Esophagus muscularis mucosa (tissue), 3 donors: ENCODE measurements around the gene DNMT3B.

Experiments
- CTCF ChIP-seq, 3 experiments: fragments of 200-600 bp in 2 of 3; fragments of 450-650 bp in 1 of 3; sonication (generic) in 2 of 3; IDR thresholded peaks; one replicate each; pipeline ENCODE4 v1.5.1; 2017 to 2019; ENCODE audit warnings: antibody characterized with exemption in 3 of 3, mild to moderate bottlenecking in 2 of 3, moderate library complexity in 1 of 3
- POLR2A ChIP-seq: fragments of 450-650 bp; IDR thresholded peaks from one replicate; pipeline ENCODE4 v1.6.1; 2017; ENCODE audit warnings: antibody characterized with exemption, moderate library complexity, mild to moderate bottlenecking, low read depth
- POLR2AphosphoS5 ChIP-seq, 2 donors: sonication (generic); formaldehyde crosslinking; IDR thresholded peaks; one replicate each; pipeline ENCODE4 v1.6.1; 2017; ENCODE audit warnings: antibody characterized with exemption in 2 of 2

DNA sequence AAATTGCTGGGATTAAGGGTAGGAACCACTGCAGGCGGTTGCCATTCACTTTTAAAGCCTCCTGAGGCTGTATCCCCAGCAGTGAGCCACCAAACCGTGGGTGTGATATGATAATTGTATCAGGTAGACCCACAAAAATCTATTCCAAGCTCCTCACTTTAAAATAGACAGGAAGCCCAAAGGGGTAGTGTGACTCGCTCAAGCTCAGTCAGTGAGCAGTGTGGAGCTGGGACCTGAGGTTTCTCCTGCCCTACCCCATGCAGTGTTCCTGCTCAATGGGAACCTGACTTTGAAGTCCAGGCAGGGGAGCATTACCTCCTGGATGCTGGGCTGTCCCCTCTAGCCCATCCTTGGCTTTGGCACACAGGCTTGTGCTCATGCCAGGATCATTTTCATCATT, 42.6 kb downstream of the DNMT3B start:
- TF ChIP-seq CTCF (IDR thresholded peaks at IDR 0.05) (no peak), POLR2A (no peak), POLR2AphosphoS5 (IDR thresholded peaks at IDR 0.05) (no peak)
